LNCAP (cell line): ENCODE measurements around the gene KCNG1.

Experiments
- TF ChIP-seq, protein P1 (sequence below): fragments of 450-650 bp; IDR thresholded peaks from 2 replicates; pipeline ENCODE4 v1.5.1; 2017; ENCODE audit warnings: mild to moderate bottlenecking

KCNG1 gene

DNA sequence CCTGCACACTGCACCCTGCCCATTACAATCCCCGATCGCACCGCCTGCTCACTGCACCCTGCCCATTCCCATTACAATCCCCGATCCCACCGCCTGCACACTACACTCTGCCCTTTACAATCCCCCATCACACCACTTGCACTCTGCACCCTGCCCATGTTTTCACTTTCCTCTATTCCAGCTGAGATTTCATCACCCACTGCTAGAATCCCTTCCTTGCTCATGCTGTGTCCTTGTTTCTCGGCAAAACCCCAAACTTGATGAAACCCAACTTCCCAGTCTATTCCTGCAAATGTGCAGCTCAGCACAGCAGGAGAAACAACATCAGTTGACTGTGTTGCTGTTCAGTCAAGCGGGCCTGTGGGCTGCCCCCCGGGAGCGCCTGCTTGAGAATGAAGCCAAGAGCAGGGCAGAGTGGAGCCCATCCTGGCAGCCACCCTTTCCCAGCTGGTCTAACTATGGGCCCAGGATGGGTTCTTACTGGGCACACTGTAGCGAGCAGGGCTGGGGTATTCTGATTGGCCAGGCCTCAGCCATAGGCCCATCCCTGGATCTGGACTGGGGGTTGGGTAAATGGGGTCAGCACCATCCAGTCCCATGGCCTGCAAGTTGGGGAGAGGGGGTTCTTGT, 47.1 kb downstream of the KCNG1 start:
- TF ChIP-seq, protein P1, sequence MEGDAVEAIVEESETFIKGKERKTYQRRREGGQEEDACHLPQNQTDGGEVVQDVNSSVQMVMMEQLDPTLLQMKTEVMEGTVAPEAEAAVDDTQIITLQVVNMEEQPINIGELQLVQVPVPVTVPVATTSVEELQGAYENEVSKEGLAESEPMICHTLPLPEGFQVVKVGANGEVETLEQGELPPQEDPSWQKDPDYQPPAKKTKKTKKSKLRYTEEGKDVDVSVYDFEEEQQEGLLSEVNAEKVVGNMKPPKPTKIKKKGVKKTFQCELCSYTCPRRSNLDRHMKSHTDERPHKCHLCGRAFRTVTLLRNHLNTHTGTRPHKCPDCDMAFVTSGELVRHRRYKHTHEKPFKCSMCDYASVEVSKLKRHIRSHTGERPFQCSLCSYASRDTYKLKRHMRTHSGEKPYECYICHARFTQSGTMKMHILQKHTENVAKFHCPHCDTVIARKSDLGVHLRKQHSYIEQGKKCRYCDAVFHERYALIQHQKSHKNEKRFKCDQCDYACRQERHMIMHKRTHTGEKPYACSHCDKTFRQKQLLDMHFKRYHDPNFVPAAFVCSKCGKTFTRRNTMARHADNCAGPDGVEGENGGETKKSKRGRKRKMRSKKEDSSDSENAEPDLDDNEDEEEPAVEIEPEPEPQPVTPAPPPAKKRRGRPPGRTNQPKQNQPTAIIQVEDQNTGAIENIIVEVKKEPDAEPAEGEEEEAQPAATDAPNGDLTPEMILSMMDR: no peak

DNA sequence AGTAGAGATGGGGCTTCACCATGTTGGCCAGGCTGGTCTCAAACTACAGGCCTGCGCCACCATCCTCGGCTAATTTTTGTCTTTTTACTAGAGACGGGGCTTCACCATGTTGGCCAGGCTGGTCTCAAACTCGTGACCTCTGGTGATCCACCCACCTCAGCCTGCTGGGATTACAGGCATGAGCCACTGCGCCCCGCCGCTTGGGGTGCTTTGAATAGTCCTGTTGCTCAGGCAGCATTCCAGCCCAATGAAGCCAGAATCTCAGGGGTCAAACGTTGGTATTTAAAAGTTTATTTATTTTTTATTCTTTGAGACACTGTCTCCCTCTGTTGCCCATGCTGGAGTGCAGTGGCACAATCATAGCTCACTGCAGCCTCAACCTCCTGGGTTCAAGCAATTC, 53.0 kb downstream of the KCNG1 start:
- TF ChIP-seq, protein P1: no peak

DNA sequence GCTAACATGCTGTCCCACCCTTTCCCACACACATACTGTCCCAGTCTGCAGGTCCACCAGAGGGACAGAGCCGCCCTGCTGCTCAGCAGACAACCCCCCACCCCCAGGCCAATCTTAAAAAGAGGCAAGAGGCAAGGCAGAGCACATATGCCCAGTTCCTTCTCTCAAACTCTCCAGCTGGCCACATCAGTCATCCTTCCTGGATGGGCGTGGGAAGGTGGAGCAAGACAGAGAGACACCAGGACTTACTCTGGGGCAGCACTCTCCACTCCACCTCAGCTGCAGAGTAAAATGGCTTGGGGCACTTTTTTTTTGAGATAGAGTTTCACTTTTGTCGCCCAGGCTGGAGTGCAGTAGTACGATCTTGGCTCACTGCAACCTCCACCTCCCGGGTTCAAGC, 53.5 kb downstream of the KCNG1 start:
- TF ChIP-seq, protein P1: no peak

DNA sequence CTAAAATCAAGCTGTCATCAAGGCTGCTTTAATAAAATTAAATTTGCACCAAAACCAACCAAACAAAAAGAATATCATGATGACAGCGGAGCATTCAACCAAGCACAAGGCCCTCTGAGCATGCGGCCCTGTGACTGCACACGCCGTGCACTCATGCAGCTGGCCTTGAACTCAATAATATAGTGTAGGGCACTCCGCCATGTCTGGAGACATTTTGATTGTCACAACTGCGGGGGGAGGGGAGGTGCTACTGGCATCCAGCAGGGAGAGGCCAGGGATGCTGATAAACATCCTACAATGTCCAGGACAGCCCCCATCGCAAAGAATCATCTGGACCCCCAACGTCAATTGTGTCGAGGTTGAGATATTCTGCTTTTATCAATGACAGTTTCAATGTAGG, 54.6 kb downstream of the KCNG1 start:
- TF ChIP-seq, protein P1: no peak

DNA sequence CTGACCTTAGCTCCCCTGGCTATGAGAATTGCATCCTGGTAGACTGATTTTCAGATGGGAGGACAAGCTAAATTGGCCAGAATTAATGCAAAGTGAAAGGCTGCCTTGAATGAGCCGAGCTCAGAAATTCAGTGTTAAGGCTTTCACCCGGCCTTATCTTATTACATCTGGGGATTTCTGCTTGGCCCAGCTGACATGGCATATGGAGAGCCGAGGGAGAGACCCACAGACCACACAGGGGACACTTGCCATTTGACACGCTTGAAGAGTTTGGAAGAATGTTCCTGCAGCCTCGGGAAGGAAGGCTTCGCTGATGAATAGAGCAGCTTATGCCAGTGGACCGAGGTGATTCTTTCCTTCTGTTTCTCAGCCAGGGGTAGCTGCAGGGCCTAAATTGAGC, 55.3 kb downstream of the KCNG1 start:
- TF ChIP-seq, protein P1: no peak

DNA sequence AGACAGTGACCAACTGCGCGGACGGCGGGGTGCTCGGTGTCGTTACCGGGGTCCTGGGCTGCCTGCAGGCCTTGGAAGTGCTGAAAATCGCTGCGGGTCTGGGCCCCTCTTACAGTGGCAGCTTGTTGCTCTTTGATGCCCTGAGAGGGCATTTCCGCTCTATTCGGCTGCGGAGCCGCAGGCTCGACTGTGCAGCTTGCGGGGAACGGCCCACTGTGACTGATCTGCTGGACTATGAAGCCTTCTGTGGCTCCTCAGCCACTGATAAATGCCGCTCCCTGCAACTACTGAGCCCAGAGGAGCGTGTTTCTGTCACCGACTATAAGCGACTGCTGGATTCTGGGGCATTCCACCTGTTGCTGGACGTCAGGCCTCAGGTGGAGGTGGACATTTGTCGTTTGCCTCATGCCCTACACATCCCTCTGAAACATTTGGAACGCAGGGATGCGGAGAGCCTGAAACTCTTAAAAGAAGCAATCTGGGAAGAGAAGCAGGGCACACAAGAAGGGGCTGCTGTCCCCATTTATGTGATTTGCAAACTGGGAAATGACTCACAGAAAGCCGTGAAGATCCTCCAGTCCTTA, 63.3 kb downstream of the KCNG1 start:
- TF ChIP-seq, protein P1: no peak

DNA sequence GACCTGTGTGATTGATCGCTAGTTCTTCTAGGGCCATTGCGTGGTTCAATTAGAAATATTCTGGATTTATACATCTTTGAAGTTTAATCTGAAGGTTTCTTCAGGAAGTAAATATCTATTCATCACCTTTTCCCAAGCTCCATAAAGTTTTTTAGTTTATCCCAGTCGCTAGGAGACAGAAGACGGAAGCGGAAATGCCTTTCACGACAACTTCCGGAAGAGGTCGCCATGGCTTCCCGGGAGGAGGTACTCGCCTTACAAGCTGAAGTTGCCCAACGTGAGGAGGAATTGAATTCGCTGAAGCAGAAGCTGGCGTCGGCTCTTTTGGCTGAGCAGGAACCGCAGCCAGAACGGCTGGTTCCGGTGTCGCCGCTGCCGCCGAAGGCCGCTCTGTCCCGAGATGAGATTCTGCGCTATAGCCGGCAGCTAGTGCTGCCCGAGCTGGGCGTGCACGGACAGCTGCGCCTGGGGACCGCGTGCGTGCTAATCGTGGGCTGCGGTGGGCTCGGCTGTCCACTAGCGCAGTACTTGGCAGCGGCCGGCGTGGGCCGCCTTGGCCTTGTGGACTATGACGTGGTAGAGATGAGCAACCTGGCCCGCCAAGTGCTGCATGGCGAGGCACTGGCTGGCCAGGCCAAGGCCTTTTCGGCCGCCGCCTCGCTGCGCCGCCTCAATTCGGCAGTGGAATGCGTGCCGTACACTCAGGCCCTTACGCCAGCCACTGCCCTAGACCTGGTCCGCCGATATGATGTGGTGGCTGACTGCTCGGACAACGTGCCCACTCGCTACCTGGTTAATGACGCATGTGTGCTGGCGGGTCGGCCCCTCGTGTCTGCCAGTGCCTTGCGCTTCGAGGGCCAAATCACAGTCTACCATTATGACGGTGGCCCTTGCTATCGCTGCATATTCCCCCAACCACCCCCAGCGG, 64.0 kb downstream of the KCNG1 start, which contains the start of gene MOCS3:
TSS of gene MOCS3 (plus strand) at position 204 of the 928 bp plus-strand sequence. CDS start at position 229, 25 bp downstream.
- TF ChIP-seq, protein P1: no peak
